GM12878 (cell line): ENCODE data around the gene SRM. TPM values are rescaled to one million over a fixed set of nuclear protein-coding genes. Genes with fewer than 3 reads are reported as not detected.

Experiments
- ATAC-seq: fragments of 200-7000 bp; cut with Tn5 transposase; 3 replicates; pipeline ENCODE4 v1.9.1; 2020; ENCODE audit warnings: mild to moderate bottlenecking, moderate library complexity
- BruUV-seq: library from RNA; stranded (reverse); fragments of 400-500 nt; replicated peaks from 2 replicates; lab custom pipeline; 2021; lab: Mats Ljungman, UMichigan
- CTCF ChIA-PET: fragments of 300-600 bp; sonication (Branson Sonifier 250); formaldehyde crosslinking; extraction: SDS; loops from one replicate; lab custom pipeline; 2021; ENCODE audit warnings: inconsistent platforms; lab: Yijun Ruan, JAX
- POLR2A ChIA-PET: fragments of 350-600 bp; formaldehyde crosslinking; extraction: SDS; loops from one replicate; lab custom pipeline; 2021; ENCODE audit warnings: inconsistent platforms; lab: Charles Lee
- RAD21 ChIA-PET: fragments of 300-600 bp; sonication (Branson Sonifier 250); formaldehyde crosslinking; loops from one replicate; lab custom pipeline; 2023; ENCODE audit warnings: antibody characterized with exemption; ENCODE audit not compliant: unreplicated experiment; lab: Charles Lee
- SMC1A ChIA-PET: fragments of 300-600 bp; sonication (Branson Sonifier 250); formaldehyde crosslinking; loops from one replicate; lab custom pipeline; 2023; ENCODE audit not compliant: unreplicated experiment, uncharacterized antibody; lab: Charles Lee
- DNase-seq: peaks from one replicate; pipeline ENCODE4 v3.0.0-alpha.2; 2011; ENCODE audit warnings: low read depth, low spot score
- FAIRE-seq: peaks from 3 replicates; lab custom pipeline; 2011; peaks lifted over from hg19 to GRCh38; lab: Jason Lieb, UNC
- H2AFZ ChIP-seq: 2 replicates; pipeline ENCODE4 v1.6.0; 2011; ENCODE audit warnings: low read depth, low read length, control low read depth; ENCODE audit not compliant: control insufficient read depth
- H3K27ac ChIP-seq: 2 replicates; pipeline ENCODE4 v1.5.1; 2011; ENCODE audit warnings: control low read depth; ENCODE audit not compliant: control insufficient read depth, insufficient read depth
- H3K27me3 ChIP-seq, 2 experiments: replicated peaks in 1 of 2; 2 replicates each; pipeline versions ENCODE4 v1.6.0 to v1.6.1; 2011; ENCODE audit warnings: low read length in 1 of 2; ENCODE audit not compliant: control insufficient read depth in 2 of 2, insufficient read depth in 2 of 2
- H3K36me3 ChIP-seq, 2 experiments: 2 replicates each; pipeline ENCODE4 v1.5.1; 2011; ENCODE audit warnings: low read length in 1 of 2; ENCODE audit not compliant: control insufficient read depth in 2 of 2, insufficient read depth in 2 of 2
- H3K4me1 ChIP-seq: 2 replicates; pipeline ENCODE4 v1.6.1; 2011; ENCODE audit warnings: mild to moderate bottlenecking, low read length, moderate library complexity, mixed read lengths; ENCODE audit not compliant: control insufficient read depth, insufficient read depth
- H3K4me2 ChIP-seq: 2 replicates; pipeline ENCODE4 v1.6.0; 2011; ENCODE audit warnings: control low read depth; ENCODE audit not compliant: control insufficient read depth, insufficient read depth
- H3K4me3 ChIP-seq: fragments of 200-600 bp; sonication (generic); 2 replicates; pipeline ENCODE4 v1.5.1; 2016
- H3K79me2 ChIP-seq: 2 replicates; pipeline ENCODE4 v1.6.0; 2011; ENCODE audit warnings: low read length; ENCODE audit not compliant: control insufficient read depth, insufficient read depth
- H3K9ac ChIP-seq: 2 replicates; pipeline ENCODE4 v1.8.0; 2011; ENCODE audit warnings: low read length, control low read depth, mixed read lengths; ENCODE audit not compliant: control insufficient read depth, insufficient read depth
- H3K9me3 ChIP-seq: replicated peaks from 3 replicates; pipeline ENCODE4 v1.5.1; 2011; ENCODE audit warnings: mild to moderate bottlenecking, low read length; ENCODE audit not compliant: control insufficient read depth, insufficient read depth
- H4K20me1 ChIP-seq: 2 replicates; pipeline ENCODE4 v1.6.0; 2011; ENCODE audit not compliant: control insufficient read depth, insufficient read depth
- MTA3 ChIP-seq: IDR thresholded peaks from 2 replicates; pipeline ENCODE4 v1.6.1; 2012; ENCODE audit warnings: low read length, inconsistent platforms, borderline replicate concordance
- POLR2A ChIP-seq: IDR thresholded peaks from 2 replicates; pipeline ENCODE4 v1.6.1; 2011; ENCODE audit warnings: low read depth, mild to moderate bottlenecking, low read length
- POLR2AphosphoS2 ChIP-seq: IDR thresholded peaks from 2 replicates; pipeline ENCODE4 v1.6.1; 2011; ENCODE audit warnings: low read depth, mild to moderate bottlenecking, low read length, improper control_type of control experiment, moderate library complexity
- POLR2AphosphoS5 ChIP-seq: IDR thresholded peaks from 2 replicates; pipeline ENCODE4 v1.6.1; 2011; ENCODE audit warnings: mild to moderate bottlenecking, low read length, inconsistent platforms
- RB1 ChIP-seq: fragments of 450-650 bp; formaldehyde crosslinking; IDR thresholded peaks from 2 replicates; pipeline ENCODE4 v1.6.1; 2017; ENCODE audit warnings: mild to moderate bottlenecking, borderline replicate concordance
- RCOR1 ChIP-seq: conservative IDR thresholded peaks from 2 replicates; pipeline ENCODE4 v1.6.1; 2012; ENCODE audit warnings: low read depth, low read length, improper control_type of control experiment
- SIX5 ChIP-seq: IDR thresholded peaks from 2 replicates; pipeline ENCODE4 v1.6.1; 2011; ENCODE audit warnings: mild to moderate bottlenecking, low read depth, low read length, moderate library complexity; ENCODE audit not compliant: severe bottlenecking
- SMARCA5 ChIP-seq: fragments of 450-650 bp; IDR thresholded peaks from 2 replicates; pipeline ENCODE4 v1.6.1; 2017; ENCODE audit warnings: mild to moderate bottlenecking
- SREBF2 ChIP-seq: IDR thresholded peaks from 2 replicates; pipeline ENCODE4 v1.6.1; 2012; ENCODE audit warnings: mild to moderate bottlenecking, low read length
- TCF12 ChIP-seq: IDR thresholded peaks from 2 replicates; pipeline ENCODE4 v1.6.1; 2011; ENCODE audit warnings: low read depth, mild to moderate bottlenecking, low read length
- TCF7 ChIP-seq: IDR thresholded peaks from 2 replicates; pipeline ENCODE4 v1.6.1; 2014; ENCODE audit warnings: antibody characterized with exemption, borderline replicate concordance
- ZBED1 ChIP-seq: IDR thresholded peaks from 2 replicates; pipeline ENCODE4 v1.6.1; 2016; ENCODE audit warnings: borderline replicate concordance
- WGBS: methylation state at CpG from one replicate; pipeline ENCODE4 v1.1.6; 2016; ENCODE audit warnings: low lambda C conversion rate; ENCODE audit not compliant: insufficient replicate concordance, insufficient coverage; ENCODE audit errors: missing lambda C conversion rate; 5-methylcytosine and 5-hydroxymethylcytosine counted together
- in situ Hi-C: fragments of 300-500 bp; cut with MboI; formaldehyde crosslinking; loops from 9 replicates; pipeline ENCODE4 v1.14.3; 2018; ENCODE audit warnings: mixed read lengths
- intact Hi-C: fragments of 100-400 bp; cut with micrococcal nuclease; formaldehyde crosslinking; loops from one replicate; pipeline ENCODE4 v1.14.2; 2022; ENCODE audit not compliant: unreplicated experiment
- polyA plus RNA-seq, 11 experiments: library from polyadenylated mRNA; depleted of rRNA in 4 of 11; unstranded in 6 of 11; stranded (reverse) in 5 of 11; fragments of >200 nt; fragmentation: Nextera tagmentation in 4 of 11; fragmentation: Illumina TruSeq in 1 of 11; extraction: Ambion mirVana in 4 of 11; extraction: Trizol in 1 of 11; gene quantifications; 1 replicate in 1 of 11; 2 replicates in 10 of 11; pipeline versions ENCODE4 v1.2.1 to v1.2.3, GENCODE V29; 2011 to 2016; ENCODE audit warnings: inconsistent platforms in 2 of 11, missing spikeins in 2 of 11, low read depth in 1 of 11
- total RNA-seq, 4 experiments: library from RNA; depleted of rRNA in 3 of 4; stranded (reverse); fragments of >200 nt in 3 of 4; fragmentation: Illumina TruSeq in 1 of 4; extraction: Trizol in 1 of 4; gene quantifications; 2 replicates each; pipeline versions ENCODE4 v1.2.1 to v1.2.3, GENCODE V29; 2013 to 2021
- TF ChIP-seq, protein P1 (sequence below): IDR thresholded peaks from 2 replicates; pipeline ENCODE4 v1.6.1; 2012; ENCODE audit warnings: low read length, inconsistent platforms

SRM gene
- total and polyA plus RNA-seq, 10 of the 15 experiments (the other 5 are each of a cell fraction or from before 2014, with no cell fraction given) = 16.7 to 255 (median 81.2) TPM

- FAIRE-seq (no peak), DNase-seq (no peak), ATAC-seq (peak; percentile 18; the same call in 1 of the 3 replicates)
- no peak overlapping the region for H2AFZ ChIP-seq
- no peak overlapping the region for H3K4me3 ChIP-seq
- intact Hi-C loops (no loop called here), in situ Hi-C loops (no loop called here)
- no peaks in the 10 kb centered on the region for H3K27me3 ChIP-seq
- no peak overlapping the region for H3K9ac ChIP-seq
- ChIA-PET CTCF (interaction anchor here (0.7 to 1.6 kb wide), 2 partner anchors 48 to 536 kb away, joined by 3 read pairs; no protein-coding TSS in a partner anchor), RAD21 (interaction anchor here (0.6 kb wide), 1 partner anchor 20 kb away, joined by 3 read pairs; no protein-coding TSS in a partner anchor), POLR2A (interaction anchor here (0.7 kb wide), 1 partner anchor 69 kb away, joined by 8 read pairs; no protein-coding TSS in a partner anchor), SMC1A (interaction anchor here (0.9 to 1.0 kb wide), 2 partner anchors 67 to 194 kb away, joined by 3 read pairs; no protein-coding TSS in a partner anchor)
- H3K79me2 ChIP-seq = no peaks in the 10 kb centered on the region; the same call in 1 of the 2 replicates
- H3K36me3 ChIP-seq = peaks cover 0 to 5% of the 10 kb centered on the region in 2 experiments; a peak in 2 of 4 replicates
- 95% methylated on average over 10 of the region's 10 CpGs for WGBS
- BruUV-seq = no TSS peak
- no peaks in the 10 kb centered on the region for H4K20me1 ChIP-seq
- no peaks in the 10 kb centered on the region for H3K4me1 ChIP-seq
- no peaks in the 10 kb centered on the region for H3K9me3 ChIP-seq
- H3K27ac ChIP-seq = no peak overlapping the region
- no peak overlapping the region for H3K4me2 ChIP-seq
- TF ChIP-seq SMARCA5 (no peak), POLR2AphosphoS5 (peak; percentile 66; the same call in 1 of the 2 replicates)
Measured at GRCh38 chr1:11031624-11032262, 28.1 kb downstream of the SRM start.

DNA sequence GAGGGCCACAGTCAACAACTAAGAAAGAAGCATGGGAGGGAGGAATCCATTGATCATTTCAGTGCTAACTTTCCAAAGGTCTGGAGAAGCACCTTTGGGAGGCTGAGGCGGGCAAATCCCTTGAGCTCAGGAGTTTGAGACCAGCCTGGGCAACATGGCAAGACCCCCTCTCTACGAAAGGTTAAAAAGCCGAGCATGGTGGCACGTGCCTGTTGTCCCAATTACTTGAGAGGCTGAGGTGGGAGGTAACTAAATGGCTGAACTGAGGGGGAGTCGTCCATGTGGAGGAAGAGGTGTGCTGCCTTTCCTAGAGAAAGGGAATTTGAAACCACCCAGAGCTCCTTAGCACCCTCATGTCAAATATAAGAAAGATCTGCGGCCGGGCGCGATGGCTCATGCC lies 29.0 kb downstream of the SRM start:
- H3K36me3 ChIP-seq = peaks cover 0 to 14% of the 10 kb centered on the region in 2 experiments; a peak in 2 of 4 replicates
- intact Hi-C loops = no loop called here
- H3K27me3 ChIP-seq = no peaks in the 10 kb centered on the region
- no peak overlapping the region for H2AFZ ChIP-seq
- H3K79me2 ChIP-seq = no peaks in the 10 kb centered on the region; the same call in 1 of the 2 replicates
- no TSS peak for BruUV-seq
- no peaks in the 10 kb centered on the region for H4K20me1 ChIP-seq
- no peaks in the 10 kb centered on the region for H3K4me1 ChIP-seq
- H3K9ac ChIP-seq = no peak overlapping the region
- in situ Hi-C loops = no loop called here
- ChIA-PET POLR2A (interaction anchor here (1.0 kb wide), 1 partner anchor 10 kb away, joined by 4 read pairs; no protein-coding TSS in a partner anchor), SMC1A (interaction anchor here (1.0 to 1.1 kb wide), 2 partner anchors 31 to 66 kb away, joined by 3 read pairs; no protein-coding TSS in a partner anchor), CTCF (interaction anchor here (0.7 to 1.6 kb wide), 2 partner anchors 49 to 536 kb away, joined by 3 read pairs; no protein-coding TSS in a partner anchor), RAD21 (no interaction called here)
- no peak overlapping the region for H3K4me2 ChIP-seq
- DNase-seq (no peak), FAIRE-seq (no peak), ATAC-seq (no peak)
- WGBS = 87% methylated on average over 9 of the region's 9 CpGs
- TF ChIP-seq RCOR1 (no peak), SREBF2 (no peak), TCF7 (no peak), POLR2A (peak; percentile 29; the same call in 1 of the 2 replicates), MTA3 (0 out of 2 replicates have a peak, but pooled peaks have one; percentile 25), POLR2AphosphoS2 (peak; percentile 59; the same call in 1 of the 2 replicates), POLR2AphosphoS5 (no peak; the same call in 1 of the 2 replicates), TCF12 (no peak), SIX5 (no peak), RB1 (no peak), ZBED1 (peak; percentile 37; the same call in 1 of the 2 replicates)
- TF ChIP-seq, protein P1, sequence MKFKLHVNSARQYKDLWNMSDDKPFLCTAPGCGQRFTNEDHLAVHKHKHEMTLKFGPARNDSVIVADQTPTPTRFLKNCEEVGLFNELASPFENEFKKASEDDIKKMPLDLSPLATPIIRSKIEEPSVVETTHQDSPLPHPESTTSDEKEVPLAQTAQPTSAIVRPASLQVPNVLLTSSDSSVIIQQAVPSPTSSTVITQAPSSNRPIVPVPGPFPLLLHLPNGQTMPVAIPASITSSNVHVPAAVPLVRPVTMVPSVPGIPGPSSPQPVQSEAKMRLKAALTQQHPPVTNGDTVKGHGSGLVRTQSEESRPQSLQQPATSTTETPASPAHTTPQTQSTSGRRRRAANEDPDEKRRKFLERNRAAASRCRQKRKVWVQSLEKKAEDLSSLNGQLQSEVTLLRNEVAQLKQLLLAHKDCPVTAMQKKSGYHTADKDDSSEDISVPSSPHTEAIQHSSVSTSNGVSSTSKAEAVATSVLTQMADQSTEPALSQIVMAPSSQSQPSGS = no peak
- no peak overlapping the region for H3K4me3 ChIP-seq
- no peaks in the 10 kb centered on the region for H3K9me3 ChIP-seq
- no peak overlapping the region for H3K27ac ChIP-seq
